GM12865 (cell line): ENCODE measurements around the gene RAB6D.
"Not testable (repeated sequence)": the region's sequence is repeated elsewhere in the genome, so short reads cannot be mapped to it uniquely, and the experiment has no call there.

ENCODE experiments used
- DNase-seq: peaks from one replicate; pipeline ENCODE4 v3.0.0; 2010; ENCODE audit warnings: low read depth
- H3K4me3 ChIP-seq: 2 replicates; pipeline ENCODE4 v1.5.1; 2011; ENCODE audit warnings: mild to moderate bottlenecking, low read depth, low read length, control low read depth
- CTCF ChIP-seq: IDR thresholded peaks from 2 replicates; pipeline ENCODE4 v1.5.1; 2011; ENCODE audit warnings: low read length, control low read depth, low read depth, inconsistent platforms; ENCODE audit not compliant: insufficient read depth; ENCODE audit errors: missing control alignments

Gene RAB6D

GRCh38 chr2:131335319-131335718, 28.6 kb downstream of the RAB6D start:
- not testable (repeated sequence) for H3K4me3 ChIP-seq
- TF ChIP-seq CTCF: peak; percentile 24
- DNase-seq: peak; percentile 42

- not testable (repeated sequence) for DNase-seq, H3K4me3 ChIP-seq
Observed at GRCh38 chr2:131332709-131333108, 31.3 kb downstream of the RAB6D start.

- H3K4me3 ChIP-seq, DNase-seq: not testable (repeated sequence)
Observed at GRCh38 chr2:131331000-131331399, 33.0 kb downstream of the RAB6D start.

- H3K4me3 ChIP-seq: no peak overlapping the region
- no peak for DNase-seq
- TF ChIP-seq CTCF: no peak
Observed at GRCh38 chr2:131322209-131322608, 41.8 kb downstream of the RAB6D start.

GRCh38 chr2:131321344-131321743, 42.6 kb downstream of the RAB6D start:
- DNase-seq: not testable (repeated sequence)

GRCh38 chr2:131311001-131311400, 53.0 kb downstream of the RAB6D start:
- H3K4me3 ChIP-seq: not testable (repeated sequence)
- peak; percentile 2 for DNase-seq

More at GRCh38 chr2:131321344-131321743, 42.6 kb downstream of the RAB6D start:
- H3K4me3 ChIP-seq: not testable (repeated sequence)
